GM18508 (cell line): Measurements from ENCODE around the gene ADGRG3.
"Not testable (repeated sequence)": the region's sequence is repeated elsewhere in the genome, so short reads cannot be mapped to it uniquely, and the experiment has no call there.

Source experiments
- ATAC-seq: cut with Tn5 transposase; IDR thresholded peaks from one replicate; pipeline ENCODE4 v1.9.1; 2021; ENCODE audit warnings: moderate number of reproducible peaks; ENCODE audit not compliant: insufficient read depth, unreplicated experiment

The ADGRG3 gene

DNA sequence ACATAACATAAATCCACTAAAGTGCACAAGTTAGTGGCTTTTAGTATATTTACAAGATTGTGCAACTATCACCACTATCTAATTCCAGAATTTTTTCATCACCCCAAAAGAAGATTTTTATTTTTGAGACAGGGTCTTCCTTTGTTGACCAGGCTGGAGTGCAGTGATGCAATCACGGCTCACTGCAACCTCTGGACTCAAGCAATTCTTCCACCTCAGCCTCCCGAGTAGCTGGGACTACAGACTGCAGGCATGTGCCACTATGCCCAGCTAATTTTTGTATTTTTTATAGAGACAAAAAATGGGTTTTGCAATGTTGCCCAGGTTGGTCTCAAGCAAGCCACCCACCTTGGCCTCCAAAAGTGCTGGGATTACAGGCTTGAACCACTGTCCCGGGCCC, 41.6 kb downstream of the ADGRG3 start:
- no peak for ATAC-seq

DNA sequence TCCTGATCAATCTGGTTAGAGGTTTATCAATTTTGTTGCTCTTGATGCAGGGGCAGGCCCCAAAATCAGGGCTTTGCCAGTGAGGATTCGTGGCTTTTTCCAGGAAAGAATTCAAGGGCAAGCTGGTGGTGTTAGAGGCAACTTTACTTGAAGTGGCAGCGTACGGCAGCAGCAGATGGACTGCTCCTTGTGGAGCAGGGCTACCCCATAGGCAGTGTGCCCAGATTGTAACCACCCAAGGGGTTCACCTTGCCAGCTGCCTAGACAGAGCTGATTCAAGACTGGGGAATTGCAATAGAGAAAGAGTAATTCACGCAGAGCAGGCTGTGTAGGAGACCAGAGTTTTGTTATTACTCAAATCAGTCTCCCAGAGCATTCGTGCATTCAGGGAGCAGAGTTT, 43.2 kb downstream of the ADGRG3 start:
- ATAC-seq, result no peak

DNA sequence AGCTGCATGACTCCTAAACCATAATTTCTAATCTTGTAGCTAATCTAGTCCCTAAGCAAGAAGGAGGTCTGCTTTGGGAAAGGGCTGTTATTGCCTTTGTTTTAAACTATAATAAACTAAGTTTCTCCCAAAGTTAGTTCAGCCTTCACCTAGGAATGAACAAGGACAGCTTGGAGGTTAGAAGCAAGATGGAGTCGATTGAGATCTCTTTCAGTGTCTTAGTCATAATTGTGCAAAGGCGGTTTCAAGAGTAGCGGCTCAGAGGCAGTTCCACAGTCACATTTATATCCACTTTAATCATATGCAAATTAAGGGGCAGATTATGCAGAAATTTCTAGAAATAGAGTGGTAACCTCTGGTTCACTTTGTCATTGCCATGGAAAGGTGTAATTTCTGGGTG, 43.9 kb downstream of the ADGRG3 start:
- ATAC-seq, result no peak

DNA sequence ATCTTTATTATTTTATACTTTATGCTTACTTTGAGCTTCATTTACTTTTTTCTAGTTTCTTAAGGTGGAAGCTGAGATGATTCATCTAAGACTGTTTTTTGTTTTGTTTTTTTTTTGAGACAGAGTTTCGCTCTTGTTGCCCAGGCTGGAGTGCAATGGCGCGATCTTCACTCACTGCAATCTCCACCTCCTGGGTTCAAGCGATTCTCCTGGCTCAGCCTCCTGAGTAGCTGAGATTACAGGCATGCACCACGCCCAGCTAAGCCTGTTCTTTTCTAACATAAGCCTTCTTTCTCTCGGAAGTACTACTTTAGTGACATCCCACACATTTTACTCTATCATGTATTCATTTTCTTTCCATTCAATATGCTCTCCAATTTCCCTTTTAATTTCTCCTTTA, 44.5 kb downstream of the ADGRG3 start:
- not testable (repeated sequence) for ATAC-seq

DNA sequence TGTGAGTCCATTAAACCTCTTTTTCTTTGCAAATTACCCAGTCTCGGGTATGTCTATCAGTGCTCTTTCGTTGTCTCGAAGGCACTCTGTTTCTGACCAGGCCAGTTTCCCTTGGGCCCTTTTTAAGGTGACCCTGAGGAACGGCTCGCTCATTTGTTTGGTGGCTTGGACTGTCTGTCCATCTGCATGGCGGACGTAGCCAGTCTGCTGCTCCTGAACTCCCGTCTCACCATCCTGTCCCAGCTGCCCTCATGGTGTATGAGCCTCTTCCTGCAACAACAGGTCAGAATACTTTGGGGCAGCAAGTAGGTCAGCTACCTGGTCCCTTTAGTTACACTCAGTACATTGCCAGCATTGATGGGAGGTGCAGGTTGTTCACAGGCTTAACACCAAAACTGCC, 45.5 kb downstream of the ADGRG3 start:
- ATAC-seq, result no peak

DNA sequence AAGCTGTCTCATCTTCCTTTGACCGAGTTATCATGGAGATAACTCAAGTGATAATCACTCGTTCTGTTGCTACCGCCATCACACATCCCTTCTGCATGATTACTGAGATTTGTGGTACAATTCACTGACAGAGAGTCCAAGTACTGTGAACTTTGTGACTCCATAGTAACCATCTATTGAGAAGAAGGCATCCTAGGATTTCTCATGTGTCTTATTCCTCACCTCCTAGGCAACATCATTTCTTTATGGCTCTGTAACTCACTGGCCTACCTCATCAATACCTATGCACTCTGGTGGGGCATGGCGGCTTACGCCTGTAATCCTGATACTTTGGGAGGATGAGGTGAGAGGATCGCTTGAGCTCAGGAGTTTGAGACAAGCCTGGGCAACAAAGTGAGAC, 45.9 kb downstream of the ADGRG3 start:
- ATAC-seq, result no peak

DNA sequence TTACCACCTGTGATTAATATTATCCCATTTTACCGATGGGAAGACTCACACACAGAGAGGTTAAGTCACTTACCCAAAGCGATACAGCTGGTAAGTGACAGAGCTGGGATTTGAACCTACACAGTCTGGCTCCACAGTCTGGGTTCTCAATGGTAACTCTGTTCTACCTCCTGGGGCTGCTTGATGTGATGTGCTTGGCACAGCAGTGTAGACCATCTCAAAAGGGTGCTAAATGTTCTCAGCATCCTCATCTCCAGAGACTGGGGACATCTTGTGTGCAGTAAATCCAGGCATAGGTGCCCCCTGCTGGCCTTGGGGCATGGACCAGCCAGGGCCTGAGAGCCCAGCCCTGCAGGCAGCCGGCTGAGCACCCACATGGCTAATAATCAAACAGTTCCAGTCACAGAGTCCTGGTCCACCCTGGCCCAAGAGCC, 52.1 kb downstream of the ADGRG3 start:
- no peak for ATAC-seq

DNA sequence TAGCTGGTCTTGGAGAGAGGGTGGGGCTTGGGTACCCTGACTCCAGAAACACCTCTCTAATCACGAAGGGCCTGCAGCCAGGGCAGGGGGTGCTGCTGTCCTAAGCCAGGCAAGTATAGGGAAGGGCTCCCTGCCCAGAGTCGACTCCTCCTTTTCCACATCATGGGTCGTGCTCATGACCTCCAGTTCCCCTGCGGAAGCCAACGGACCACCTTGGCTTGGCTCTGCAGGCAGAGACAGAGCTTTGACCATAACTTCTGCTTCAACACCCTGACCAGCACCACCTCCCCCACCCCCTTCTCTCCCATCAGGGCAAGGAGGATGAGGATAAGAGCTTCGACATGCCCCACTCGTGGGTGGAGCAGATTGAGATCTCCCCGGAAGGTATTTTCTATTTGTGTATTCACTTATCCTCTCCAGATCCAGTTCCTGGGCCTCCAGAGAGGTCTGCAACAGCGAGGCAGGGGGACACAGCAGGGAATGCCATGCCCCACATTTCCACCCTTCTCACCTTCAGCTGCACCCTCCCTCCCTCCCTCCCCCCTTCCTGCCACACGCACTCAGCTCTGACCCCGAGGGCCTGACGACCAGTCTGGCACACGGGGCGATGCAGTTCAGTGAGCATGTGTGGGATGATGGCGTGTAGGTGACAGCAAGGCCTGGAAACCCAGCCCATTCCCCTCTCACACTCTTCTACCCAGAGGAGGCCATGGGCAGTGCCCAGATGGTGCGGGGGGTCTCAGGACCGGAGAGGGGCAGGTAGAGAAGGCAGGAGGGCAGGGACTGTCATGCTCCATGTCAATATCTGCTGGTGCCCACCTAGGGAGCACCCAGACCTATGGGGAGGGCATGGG, 53.5 kb downstream of the ADGRG3 start:
- no peak for ATAC-seq

DNA sequence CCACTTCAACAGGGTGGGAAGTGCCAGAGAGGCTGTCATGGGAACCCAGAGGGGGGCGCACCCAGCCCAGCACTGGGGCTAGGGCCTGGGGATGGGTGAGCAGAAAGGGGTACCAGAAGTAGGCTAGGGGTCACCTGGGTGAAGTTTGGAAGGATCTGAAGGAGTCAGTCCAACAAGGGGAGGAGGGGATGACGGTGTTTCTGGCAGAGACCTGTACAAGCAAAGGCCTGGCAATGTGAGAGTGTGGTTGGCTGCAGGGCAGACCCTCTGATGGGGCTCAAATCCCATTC, 54.0 kb downstream of the ADGRG3 start:
- no peak for ATAC-seq

DNA sequence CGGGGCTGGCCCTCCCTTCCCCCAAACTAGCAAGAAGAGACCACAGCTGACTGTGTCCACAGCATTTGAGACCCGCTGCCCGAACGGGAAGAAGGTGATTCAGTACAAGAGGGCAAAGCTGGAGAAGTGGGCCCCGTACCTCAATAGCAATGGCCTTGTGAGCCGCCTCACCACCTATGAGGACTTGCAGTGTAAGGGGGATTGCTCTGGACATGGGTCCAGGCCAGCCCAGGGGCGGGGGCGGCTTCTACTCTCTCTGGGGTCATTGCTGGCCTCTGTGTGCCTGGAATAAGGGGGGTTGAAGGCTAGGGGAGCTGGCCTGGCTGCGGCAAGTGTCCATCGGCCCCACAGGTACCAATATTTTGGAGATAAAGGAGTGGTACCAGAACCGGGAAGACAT, 54.5 kb downstream of the ADGRG3 start:
- ATAC-seq, result no peak

DNA sequence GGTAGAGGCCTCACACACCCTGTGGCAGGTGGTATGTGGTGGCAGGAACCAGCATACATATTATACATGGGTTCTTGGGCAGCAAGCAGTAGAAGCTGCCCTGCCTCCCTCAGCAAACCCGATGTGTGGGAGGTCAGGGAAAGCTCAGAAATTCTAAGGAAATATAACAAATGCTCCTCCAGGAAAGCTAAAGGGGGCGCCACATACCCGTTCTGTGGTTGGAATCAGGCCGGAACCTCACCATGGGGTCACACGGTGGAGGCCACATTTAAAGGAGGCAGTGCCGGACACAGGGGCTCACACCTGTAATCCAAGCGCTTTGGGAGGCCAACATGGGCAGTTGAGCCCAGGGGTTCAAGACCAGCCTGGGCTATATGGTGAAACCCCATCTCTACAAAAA, 55.1 kb downstream of the ADGRG3 start:
- ATAC-seq, result no peak

DNA sequence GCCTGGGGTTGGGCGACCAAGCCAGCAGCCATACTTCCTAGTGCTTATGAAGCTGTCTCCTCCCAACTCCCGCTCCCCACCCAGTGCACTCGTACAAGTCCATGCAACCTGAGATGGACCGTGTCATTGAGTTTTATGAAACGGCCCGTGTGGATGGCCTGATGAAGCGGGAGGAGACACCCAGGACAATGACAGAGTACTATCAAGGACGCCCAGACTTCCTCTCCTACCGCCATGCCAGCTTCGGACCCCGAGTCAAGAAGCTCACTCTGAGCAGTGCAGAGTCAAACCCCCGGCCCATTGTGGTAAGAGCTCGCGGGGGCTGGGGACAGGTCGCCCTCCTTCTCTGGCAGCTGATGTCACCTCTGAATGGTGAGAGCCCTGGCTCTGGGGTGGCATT, 56.4 kb downstream of the ADGRG3 start:
- ATAC-seq, result no peak

DNA sequence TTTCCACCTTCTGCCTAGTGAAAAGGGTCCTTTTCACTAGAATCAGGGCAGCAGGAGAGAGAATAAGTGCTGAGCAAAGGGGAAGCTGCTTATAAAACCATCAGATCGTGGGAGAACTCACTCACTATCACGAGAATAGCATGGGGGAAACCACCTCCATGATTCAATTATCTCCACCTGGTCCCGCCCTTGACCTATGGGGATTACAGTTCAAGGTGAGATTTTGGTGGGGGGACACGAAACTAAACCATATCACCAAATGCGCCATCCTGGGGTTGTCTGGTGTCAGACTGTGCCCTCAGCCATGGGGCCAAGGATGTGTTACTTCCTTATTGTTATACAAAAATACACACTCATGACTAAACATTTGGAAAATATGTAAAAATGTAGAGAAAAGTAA, 57.0 kb downstream of the ADGRG3 start:
- no peak for ATAC-seq

DNA sequence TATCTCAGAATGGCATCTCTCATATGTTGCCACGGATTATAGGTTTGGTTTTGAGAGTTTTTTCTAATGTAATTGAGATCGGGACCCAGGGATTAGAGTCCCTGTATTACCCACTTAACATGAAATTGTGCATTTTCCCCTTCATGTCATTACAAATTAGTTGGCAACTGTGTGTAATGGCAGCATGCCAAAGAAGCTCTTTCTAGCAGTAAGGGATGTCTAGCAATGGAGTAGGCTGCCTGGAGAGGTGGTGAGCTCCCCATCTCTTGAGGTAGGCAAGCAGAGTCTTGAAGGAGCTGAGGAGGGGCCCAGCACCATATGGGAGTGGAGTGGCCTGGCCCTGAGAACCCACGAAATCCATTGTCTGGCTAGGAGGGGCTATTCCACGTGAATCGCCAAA, 57.4 kb downstream of the ADGRG3 start:
- ATAC-seq, result no peak

DNA sequence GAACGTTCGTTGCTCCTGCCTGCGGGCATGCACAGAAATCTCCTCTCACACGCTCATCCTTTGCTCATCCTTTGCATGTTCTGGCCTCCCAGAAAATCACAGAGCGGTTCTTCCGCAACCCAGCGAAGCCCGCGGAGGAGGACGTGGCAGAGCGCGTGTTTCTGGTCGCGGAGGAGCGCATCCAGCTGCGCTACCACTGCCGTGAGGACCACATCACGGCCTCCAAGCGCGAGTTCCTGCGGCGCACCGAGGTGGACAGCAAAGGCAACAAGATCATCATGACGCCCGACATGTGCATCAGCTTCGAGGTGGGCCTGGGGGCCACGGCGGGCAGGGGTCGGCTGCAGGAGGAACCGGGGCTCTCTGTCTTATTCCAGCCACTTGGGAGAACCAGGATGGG, 57.9 kb downstream of the ADGRG3 start:
- ATAC-seq, result no peak

DNA sequence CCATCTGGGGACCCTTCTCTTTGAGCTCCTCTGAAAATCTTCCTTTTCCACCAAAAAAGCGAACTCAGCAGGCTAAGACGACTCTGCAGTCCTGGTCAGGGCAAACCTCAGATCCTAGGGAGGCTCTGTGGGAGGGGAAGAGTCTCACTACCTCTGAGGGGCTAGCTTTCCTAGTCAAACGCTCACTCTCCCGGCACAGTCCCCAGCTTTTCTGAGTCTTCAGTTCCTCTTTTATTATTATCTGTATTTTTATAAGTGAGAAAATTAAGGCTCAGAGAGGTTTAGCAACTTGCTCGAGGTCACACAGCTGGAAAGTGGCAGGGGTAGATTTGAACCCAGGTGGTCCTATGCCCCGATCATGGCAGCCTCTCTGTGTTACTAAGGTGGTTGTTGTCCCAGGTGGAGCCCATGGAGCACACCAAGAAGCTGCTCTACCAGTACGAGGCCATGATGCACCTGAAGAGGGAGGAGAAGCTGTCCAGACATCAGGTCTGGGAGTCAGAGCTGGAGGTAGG, 58.4 kb downstream of the ADGRG3 start:
- no peak for ATAC-seq

DNA sequence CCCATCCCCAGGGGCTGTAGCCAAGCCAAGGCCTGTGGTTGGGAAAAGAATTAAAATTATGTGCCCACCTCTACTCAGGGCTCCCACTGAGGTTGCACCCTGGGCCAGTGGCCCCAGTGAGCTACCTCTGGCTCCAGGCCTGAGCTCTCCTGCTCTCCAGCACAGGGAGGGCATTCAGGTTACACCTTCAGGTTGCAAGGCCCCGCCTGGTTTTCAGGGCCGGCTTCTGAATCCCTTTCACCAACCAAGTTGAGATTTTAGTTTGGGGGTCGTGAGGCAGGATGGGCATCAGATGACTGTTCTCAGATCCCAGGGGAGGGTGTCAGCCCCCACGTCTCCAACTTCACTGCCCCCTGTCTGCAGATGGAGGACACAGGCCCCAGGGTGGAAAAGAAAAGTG, 59.5 kb downstream of the ADGRG3 start:
- ATAC-seq, result no peak

DNA sequence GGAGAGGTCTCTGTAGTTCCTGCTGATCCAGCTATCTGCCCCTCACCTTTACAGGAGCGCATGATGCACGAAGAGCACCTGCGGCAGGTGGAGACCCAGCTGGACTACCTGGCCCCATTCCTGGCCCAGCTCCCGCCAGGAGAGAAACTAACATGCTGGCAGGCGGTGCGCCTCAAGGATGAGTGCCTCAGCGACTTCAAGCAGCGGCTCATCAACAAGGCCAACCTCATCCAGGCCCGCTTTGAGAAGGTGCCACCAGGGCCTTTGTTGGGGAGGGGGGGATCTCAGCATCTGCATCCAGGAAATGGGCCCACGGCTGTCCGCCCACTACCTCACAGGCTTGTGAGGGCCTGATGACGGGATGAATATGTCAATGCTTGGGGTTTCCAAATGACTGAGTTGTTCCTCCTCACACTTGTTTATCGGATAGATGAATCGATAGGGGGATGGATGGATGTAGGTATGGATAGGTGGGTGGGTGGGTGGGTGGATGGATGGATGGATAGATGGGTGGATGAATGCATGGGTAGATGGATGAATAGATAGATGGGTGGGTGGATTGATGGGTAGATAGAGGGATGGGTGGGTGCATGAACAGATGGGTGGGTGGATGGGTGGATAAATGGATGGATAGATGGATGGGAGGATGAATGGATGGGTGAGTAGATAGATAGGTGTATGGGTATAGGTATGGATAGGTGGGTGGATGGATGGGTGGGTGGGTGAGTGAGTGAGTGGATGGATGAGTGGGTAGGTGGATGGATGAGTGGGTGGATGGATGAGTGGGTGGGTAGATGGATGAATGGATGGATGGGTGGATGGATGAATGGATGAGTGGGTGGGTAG, 60.5 kb downstream of the ADGRG3 start:
- no peak for ATAC-seq

DNA sequence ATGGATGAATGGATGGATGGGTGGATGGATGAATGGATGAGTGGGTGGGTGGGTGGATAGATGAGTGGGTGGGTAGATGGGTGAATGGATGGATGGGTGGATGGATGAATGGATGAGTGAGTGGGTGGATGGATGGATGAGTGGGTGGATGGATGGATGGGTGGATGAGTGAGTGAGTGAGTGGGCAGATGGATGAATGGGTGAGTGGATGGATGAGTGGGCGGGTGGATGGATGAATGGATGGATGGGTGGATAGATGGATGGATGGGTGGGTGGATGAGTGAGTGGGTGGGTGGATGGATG, 61.0 kb downstream of the ADGRG3 start:
- no peak for ATAC-seq

DNA sequence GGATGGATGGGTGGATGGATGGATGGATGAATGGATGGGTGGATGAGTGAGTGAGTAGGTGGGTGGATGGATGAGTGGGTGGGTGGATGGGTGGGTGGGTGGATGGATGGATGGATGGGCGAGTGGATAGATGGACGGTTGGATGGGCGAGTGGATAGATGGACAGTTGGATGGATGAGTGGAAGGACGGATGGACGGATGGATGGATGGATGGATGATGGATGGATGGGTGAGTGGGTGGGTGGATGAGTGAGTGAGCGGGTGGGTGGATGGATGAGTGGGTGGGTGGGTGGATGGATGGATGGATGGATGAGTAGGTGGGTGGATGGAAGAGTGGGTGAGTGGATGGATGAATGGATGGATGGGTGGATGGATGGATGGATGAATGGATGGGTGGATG, 61.7 kb downstream of the ADGRG3 start:
- ATAC-seq, result not testable (repeated sequence)

DNA sequence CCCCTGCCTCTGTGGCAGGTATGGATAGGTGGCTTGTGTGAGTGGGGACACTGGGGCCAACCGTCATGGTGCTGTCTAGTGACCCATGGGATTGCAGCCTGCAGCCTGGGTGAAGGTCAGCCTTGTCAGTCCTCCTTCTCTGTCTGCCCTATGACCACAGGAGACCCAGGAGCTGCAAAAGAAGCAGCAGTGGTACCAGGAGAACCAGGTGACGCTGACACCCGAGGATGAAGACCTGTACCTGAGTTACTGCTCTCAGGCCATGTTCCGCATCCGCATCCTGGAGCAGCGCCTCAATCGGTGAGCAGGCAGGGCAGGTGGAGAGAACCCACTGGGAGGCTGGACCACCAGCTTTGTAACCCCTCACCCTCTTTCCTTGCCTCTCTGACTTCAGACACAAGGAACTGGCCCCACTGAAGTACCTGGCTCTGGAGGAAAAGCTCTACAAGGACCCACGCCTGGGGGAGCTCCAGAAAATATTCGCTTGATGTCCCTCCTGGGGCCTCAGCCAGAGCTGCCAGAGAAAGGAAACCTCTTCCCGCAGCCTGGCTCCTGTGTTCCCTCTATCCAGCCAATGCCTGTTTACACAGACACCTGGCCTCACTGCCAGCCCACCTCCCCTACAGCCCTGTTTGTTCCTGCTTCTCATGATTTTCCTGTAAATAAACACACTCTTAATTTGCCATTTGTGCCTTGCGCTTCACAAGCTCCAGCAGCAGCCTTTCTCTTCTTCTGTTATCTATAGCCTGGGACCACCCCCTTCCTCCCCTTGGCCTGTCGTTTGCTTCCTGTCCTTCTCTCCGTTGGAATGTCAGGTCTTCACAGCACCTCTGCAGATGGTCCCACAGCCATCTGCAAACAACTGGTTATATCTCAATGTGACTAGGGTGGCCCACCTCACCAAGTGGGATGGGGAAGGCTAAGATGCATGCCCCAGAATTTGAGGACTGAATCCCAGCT, 62.9 kb downstream of the ADGRG3 start:
- ATAC-seq, result no peak
